Mesodermal cell (in vitro differentiated cells): ENCODE measurements around the gene ARHGEF16.

Experiments used
- H3K27ac ChIP-seq: 2 replicates; pipeline ENCODE4 v1.7.0; 2013; ENCODE audit warnings: mild to moderate bottlenecking, low read depth, low read length, moderate library complexity; ENCODE audit not compliant: severe bottlenecking
- H3K36me3 ChIP-seq: 2 replicates; pipeline ENCODE4 v1.7.1; 2013; ENCODE audit warnings: mild to moderate bottlenecking, low read length, moderate library complexity; ENCODE audit not compliant: control insufficient read depth, insufficient read depth
- H3K4me1 ChIP-seq: one replicate; pipeline ENCODE4 v1.7.1; 2013; ENCODE audit warnings: mild to moderate bottlenecking, low read length; ENCODE audit not compliant: insufficient read depth, control insufficient read depth, poor library complexity, severe bottlenecking
- H3K4me3 ChIP-seq: 2 replicates; pipeline ENCODE4 v1.7.0; 2013; ENCODE audit warnings: low read length, control low read depth, mild to moderate bottlenecking; ENCODE audit not compliant: insufficient read depth, poor library complexity, severe bottlenecking; ENCODE audit errors: extremely low read depth
- H3K9me3 ChIP-seq: 2 replicates; pipeline ENCODE4 v1.7.1; 2013; ENCODE audit warnings: mild to moderate bottlenecking, low read length, moderate library complexity; ENCODE audit not compliant: control insufficient read depth
- WGBS, 2 experiments: methylation state at CpG; one replicate each; pipeline ENCODE4 v1.1.5; 2013; ENCODE audit warnings: missing lambda C conversion rate in 2 of 2; ENCODE audit not compliant: insufficient coverage in 2 of 2; 5-methylcytosine and 5-hydroxymethylcytosine counted together

Gene ARHGEF16

GRCh38 chr1:3522564-3523265 lies 68.2 kb downstream of the ARHGEF16 start:
- no peak overlapping the region for H3K27ac ChIP-seq
- WGBS, 2 experiments, result 84 to 90% methylated on average over 8 to 14 of the region's 19 CpGs
- no peak overlapping the region for H3K4me3 ChIP-seq
- H3K9me3 ChIP-seq, result no peaks in the 10 kb centered on the region
- H3K4me1 ChIP-seq, result no peaks in the 10 kb centered on the region
- peaks cover 2% of the 10 kb centered on the region for H3K36me3 ChIP-seq

DNA sequence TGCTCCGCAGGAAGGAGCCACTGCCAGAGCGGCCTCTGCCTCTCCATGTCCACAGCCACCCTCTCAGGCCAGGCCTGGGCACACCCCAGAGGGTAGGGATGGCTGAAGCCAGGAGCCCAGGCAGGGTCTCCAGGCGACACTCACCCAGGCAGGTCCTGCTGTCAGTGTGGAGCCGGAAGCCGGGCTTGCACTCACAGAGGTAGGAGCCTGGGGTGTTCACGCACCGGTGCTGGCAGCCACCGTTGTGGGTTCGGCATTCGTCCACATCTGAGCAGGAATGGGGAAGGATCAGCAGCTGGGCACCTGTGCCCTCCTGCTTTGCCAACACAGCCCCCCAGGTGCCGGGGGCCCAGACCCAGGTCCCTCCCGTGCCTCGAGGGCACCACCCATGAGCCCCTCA lies 69.5 kb downstream of the ARHGEF16 start:
- H3K27ac ChIP-seq, result no peak overlapping the region
- no peak overlapping the region for H3K4me3 ChIP-seq
- H3K36me3 ChIP-seq, result no peaks in the 10 kb centered on the region
- peaks cover 2% of the 10 kb centered on the region for H3K4me1 ChIP-seq
- no peaks in the 10 kb centered on the region for H3K9me3 ChIP-seq
- 96 to 98% methylated on average over 11 to 12 of the region's 13 CpGs for WGBS, 2 experiments

GRCh38 chr1:3524556-3525203 lies 70.2 kb downstream of the ARHGEF16 start:
- H3K27ac ChIP-seq, result no peak overlapping the region

GRCh38 chr1:3525551-3526482 lies 71.4 kb downstream of the ARHGEF16 start:
- Histone ChIP-seq H3K4me1 (peaks cover 15% of the 10 kb centered on the region), H3K9me3 (no peaks in the 10 kb centered on the region)
- 94 to 95% methylated on average over 18 to 22 of the region's 24 CpGs for WGBS, 2 experiments

More at GRCh38 chr1:3524556-3525203, 70.2 kb downstream of the ARHGEF16 start:
- 87 to 91% methylated on average over 15 to 19 of the region's 20 CpGs for WGBS, 2 experiments
- Histone ChIP-seq H3K4me3 (no peak overlapping the region), H3K36me3 (no peaks in the 10 kb centered on the region), H3K9me3 (no peaks in the 10 kb centered on the region), H3K4me1 (peaks cover 9% of the 10 kb centered on the region)

GRCh38 chr1:3527774-3528173 lies 73.3 kb downstream of the ARHGEF16 start:
- H3K36me3 ChIP-seq, result no peaks in the 10 kb centered on the region
- H3K27ac ChIP-seq, result no peak overlapping the region
- H3K4me3 ChIP-seq, result no peak overlapping the region
- WGBS, 2 experiments, result 88 to 100% methylated on average over 10 of the region's 12 CpGs
- peaks cover 17% of the 10 kb centered on the region for H3K4me1 ChIP-seq
- no peaks in the 10 kb centered on the region for H3K9me3 ChIP-seq

More at GRCh38 chr1:3525551-3526482, 71.4 kb downstream of the ARHGEF16 start:
- no peak overlapping the region for H3K27ac ChIP-seq
- H3K36me3 ChIP-seq, result no peaks in the 10 kb centered on the region
- H3K4me3 ChIP-seq, result no peak overlapping the region

- peaks cover 17% of the 10 kb centered on the region for H3K4me1 ChIP-seq
- 86 to 89% methylated on average over 16 to 17 of the region's 17 CpGs for WGBS, 2 experiments
- no peaks in the 10 kb centered on the region for H3K9me3 ChIP-seq
- no peaks in the 10 kb centered on the region for H3K36me3 ChIP-seq
- no peak overlapping the region for H3K4me3 ChIP-seq
- H3K27ac ChIP-seq, result no peak overlapping the region
Observed at GRCh38 chr1:3529099-3529729, 74.7 kb downstream of the ARHGEF16 start.

DNA sequence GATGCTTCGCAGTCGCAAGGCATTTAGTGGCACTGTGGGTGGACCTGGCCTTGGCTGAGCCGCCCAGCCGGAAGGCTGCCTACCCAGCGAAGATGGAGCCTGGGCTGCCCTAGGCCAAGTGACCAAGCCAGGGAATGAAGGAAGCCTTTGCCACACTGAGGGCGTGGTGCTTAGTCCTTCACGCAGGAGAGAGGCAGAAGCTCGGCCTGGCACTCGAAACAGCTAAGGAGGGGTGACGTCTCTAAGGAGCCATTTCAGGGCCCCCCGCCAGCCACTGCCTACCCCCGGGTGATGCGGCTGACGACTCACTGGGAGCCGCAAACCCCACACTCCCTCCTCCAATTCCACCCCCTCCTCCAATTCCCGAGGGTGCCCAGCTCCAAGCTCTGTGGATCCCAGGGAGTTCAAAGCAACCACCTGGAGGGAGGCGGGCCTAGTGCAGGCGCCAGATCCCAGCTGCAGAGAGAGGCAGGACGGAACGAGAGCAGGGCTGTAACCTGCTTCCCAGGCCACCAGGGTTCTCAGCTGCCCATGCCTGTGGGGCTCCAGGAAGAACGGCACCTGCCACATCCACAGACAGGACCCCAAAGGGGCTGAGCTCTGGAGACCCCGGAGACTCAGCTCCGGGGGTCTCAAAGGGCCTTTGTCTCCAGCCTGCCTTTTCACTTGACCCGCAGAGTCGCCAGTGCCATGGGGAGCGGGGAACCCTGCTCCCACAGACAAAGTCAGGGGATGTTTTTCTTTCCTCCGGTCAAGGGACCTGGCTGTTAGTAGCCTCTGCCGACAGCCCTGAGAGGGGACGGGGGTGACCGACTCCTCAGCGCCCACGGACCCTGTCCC lies 75.8 kb downstream of the ARHGEF16 start:
- no peaks in the 10 kb centered on the region for H3K36me3 ChIP-seq
- H3K27ac ChIP-seq, result no peak overlapping the region
- WGBS, 2 experiments, result 52 to 58% methylated on average over 25 to 27 of the region's 32 CpGs
- peak overlapping the region; percentile 48 for H3K4me3 ChIP-seq
- no peaks in the 10 kb centered on the region for H3K9me3 ChIP-seq
- peaks cover 17% of the 10 kb centered on the region for H3K4me1 ChIP-seq
